ENCODE results near the gene MYRF. TPM values are rescaled to one million over a fixed set of nuclear protein-coding genes. Genes with fewer than 3 reads are reported as not detected.

The MYRF gene
- total and polyA plus RNA-seq, 2 of the 4 experiments (the other 2 are of a cell fraction): 1.6 to 10.7 TPM

DNA sequence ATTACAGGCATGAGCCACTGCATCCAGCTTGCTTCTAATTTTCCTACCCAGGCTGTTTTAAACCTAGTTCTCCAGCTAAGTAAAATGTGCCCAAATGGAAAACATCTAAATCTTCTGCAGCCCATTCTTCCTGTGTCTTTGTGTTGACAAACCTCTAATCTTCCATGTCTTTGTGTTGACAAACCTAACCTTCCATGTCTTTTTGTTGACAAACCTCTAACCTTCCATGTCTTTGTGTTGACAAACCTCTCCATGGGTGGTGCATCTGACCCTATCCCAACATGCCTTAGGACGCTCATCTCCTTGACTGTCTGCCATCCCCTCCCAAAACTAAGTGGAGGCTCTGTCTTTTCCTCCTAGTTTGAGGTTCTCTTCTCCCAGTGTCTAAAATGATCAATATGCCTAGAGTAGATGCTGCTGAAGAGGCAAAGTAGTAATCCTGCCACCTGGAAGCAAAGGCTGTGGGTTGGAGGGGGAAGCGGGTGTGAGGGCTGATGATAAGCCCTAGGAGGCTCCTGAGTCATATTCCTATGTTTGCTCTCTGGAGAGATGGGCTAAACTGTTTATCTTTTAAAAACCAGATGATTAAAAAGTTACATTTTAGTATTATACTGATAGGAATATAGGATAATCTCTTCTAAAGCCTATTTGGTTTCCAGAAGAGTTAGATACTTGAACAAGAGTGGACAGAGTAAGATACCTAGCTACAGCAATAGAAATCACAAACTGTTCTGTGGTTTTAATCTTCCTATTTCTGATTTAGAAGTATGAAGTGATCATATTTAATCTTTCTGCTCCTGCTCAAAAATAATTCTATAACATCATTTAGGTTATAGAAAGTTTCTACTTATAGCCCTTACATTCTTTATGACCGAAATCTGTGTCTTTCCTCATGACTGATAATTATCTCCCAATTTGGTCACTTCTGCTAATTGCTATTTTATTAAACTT lies 48.2 kb downstream of the MYRF start (continued):
- TF ChIP-seq, protein P1, sequence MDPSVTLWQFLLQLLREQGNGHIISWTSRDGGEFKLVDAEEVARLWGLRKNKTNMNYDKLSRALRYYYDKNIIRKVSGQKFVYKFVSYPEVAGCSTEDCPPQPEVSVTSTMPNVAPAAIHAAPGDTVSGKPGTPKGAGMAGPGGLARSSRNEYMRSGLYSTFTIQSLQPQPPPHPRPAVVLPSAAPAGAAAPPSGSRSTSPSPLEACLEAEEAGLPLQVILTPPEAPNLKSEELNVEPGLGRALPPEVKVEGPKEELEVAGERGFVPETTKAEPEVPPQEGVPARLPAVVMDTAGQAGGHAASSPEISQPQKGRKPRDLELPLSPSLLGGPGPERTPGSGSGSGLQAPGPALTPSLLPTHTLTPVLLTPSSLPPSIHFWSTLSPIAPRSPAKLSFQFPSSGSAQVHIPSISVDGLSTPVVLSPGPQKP (IDR thresholded peaks at IDR 0.05; ENCODE audit: borderline replicate concordance, low read depth, low read length): no peak
- TF ChIP-seq BHLHE40 (IDR thresholded peaks at IDR 0.05; ENCODE audit: low read depth, low read length): no peak

GRCh38 chr11:61802605-61803004 lies 50.2 kb downstream of the MYRF start:
- no peak overlapping the region for H2BK20ac ChIP-seq (ENCODE audit: low read depth, low read length)
- no peak overlapping the region for H4K5ac ChIP-seq (ENCODE audit: low read depth, low read length)
- H2AFZ ChIP-seq (replicated peaks; ENCODE audit: low read length, poor library complexity): no peak overlapping the region
- no peak overlapping the region for H2AK5ac ChIP-seq (ENCODE audit: low read depth, low read length)
- no peak overlapping the region for H4K8ac ChIP-seq (ENCODE audit: low read depth in 2 of 2, low read length in 2 of 2)
- no peak overlapping the region for H3K27ac ChIP-seq (ENCODE audit: insufficient read depth, low read length)
- H3K9me1 ChIP-seq (ENCODE audit: insufficient read depth, low read length): peaks cover 9% of the 10 kb centered on the region
- ChIA-PET POLR2A (ENCODE audit: unreplicated experiment) (no interaction called here), CTCF (no interaction called here)
- no peaks in the 10 kb centered on the region for H3K27me3 ChIP-seq (ENCODE audit: control insufficient read depth, insufficient read depth, low read length)
- no peak overlapping the region for H3K4ac ChIP-seq (ENCODE audit: low read depth, low read length)
- H3K18ac ChIP-seq (ENCODE audit: low read depth, low read length): no peak overlapping the region
- ATAC-seq (ENCODE audit: low read depth): no peak
- no peak overlapping the region for H4K91ac ChIP-seq (ENCODE audit: insufficient read depth, low read depth, low read length)
- in situ Hi-C loops (cut with MboI; ENCODE audit: low sequenced_read_pairs) (no loop called here), intact Hi-C loops (cut with micrococcal nuclease) (no loop called here), dilution Hi-C loops (cut with HindIII; ENCODE audit: low sequenced_read_pairs, unreplicated experiment) (no loop called here)
- H3K4me2 ChIP-seq (ENCODE audit: low read depth, low read length): no peak overlapping the region
- no peak for DNase-seq
- no peak overlapping the region for H3K23ac ChIP-seq (ENCODE audit: low read depth, low read length)
- BruUV-seq (replicated peaks): no TSS peak
- H2AK9ac ChIP-seq (replicated peaks; ENCODE audit: low read depth, low read length, poor library complexity): no peak overlapping the region
- no peaks in the 10 kb centered on the region for H3K9me3 ChIP-seq (ENCODE audit: control insufficient read depth, insufficient read depth, low read length)
- no peak overlapping the region for H3K56ac ChIP-seq (ENCODE audit: extremely low read depth, insufficient read depth, low read length)
- H2BK15ac ChIP-seq (ENCODE audit: low read depth, low read length): no peak overlapping the region
- peaks cover 19 to 49% of the 10 kb centered on the region in 2 experiments for H3K79me1 ChIP-seq (ENCODE audit: low read depth in 1 of 2, low read length in 2 of 2)
- H3K9ac ChIP-seq (ENCODE audit: low read depth, low read length): no peak overlapping the region
- no peak overlapping the region for H2BK5ac ChIP-seq (ENCODE audit: low read depth, low read length, poor library complexity, severe bottlenecking)
- H3K14ac ChIP-seq (replicated peaks; ENCODE audit: low read depth, low read length): no peak overlapping the region
- H3K4me1 ChIP-seq (ENCODE audit: control insufficient read depth, insufficient read depth, low read length): peaks cover 3% of the 10 kb centered on the region
- H4K20me1 ChIP-seq (ENCODE audit: insufficient read depth, low read length): peaks cover 4% of the 10 kb centered on the region; the same call in 1 of the 2 replicates
- H2BK120ac ChIP-seq (ENCODE audit: low read depth, low read length): no peak overlapping the region
- no peak overlapping the region for H3K4me3 ChIP-seq (ENCODE audit: insufficient read depth, low read depth, low read length)
- WGBS, 2 experiments (ENCODE audit: extremely low coverage in 2 of 2, insufficient read length in 1 of 2): 83% methylated on average over 1 of the region's 6 CpGs; no CpG with 5 or more reads in 1 of the 2 experiments
- H3K36me3 ChIP-seq (ENCODE audit: control insufficient read depth, insufficient read depth, low read length): peaks cover 30% of the 10 kb centered on the region
- no peak for TF ChIP-seq BHLHE40 (IDR thresholded peaks at IDR 0.05; ENCODE audit: low read depth, low read length)
- no peak for TF ChIP-seq RAD21 (IDR thresholded peaks at IDR 0.05; ENCODE audit: low read length)
- no peak for TF ChIP-seq USF2 (IDR thresholded peaks at IDR 0.05; ENCODE audit: low read depth, low read length)
- TF ChIP-seq CHD1 (IDR thresholded peaks at IDR 0.05; ENCODE audit: low read depth, low read length): no peak
- no peak for TF ChIP-seq FOS (IDR thresholded peaks at IDR 0.05; ENCODE audit: low read depth, low read length)
- no peak for TF ChIP-seq MXI1 (IDR thresholded peaks at IDR 0.05; ENCODE audit: borderline replicate concordance, low read depth, low read length)
- no peak for TF ChIP-seq POLR2A (IDR thresholded peaks at IDR 0.05; ENCODE audit: low read depth, low read length)
- TF ChIP-seq SMC3 (IDR thresholded peaks at IDR 0.05; ENCODE audit: low read depth, low read length): no peak
- TF ChIP-seq, protein P1 (IDR thresholded peaks at IDR 0.05; ENCODE audit: borderline replicate concordance, low read depth, low read length): no peak
- TF ChIP-seq MAFK (IDR thresholded peaks at IDR 0.05; ENCODE audit: low read depth, low read length): no peak
